Endothelial cell of umbilical vein (primary cell): Measurements from ENCODE around the gene RAB6B. TPM values are rescaled to one million over a fixed set of nuclear protein-coding genes. Genes with fewer than 3 reads are reported as not detected.

Experiments used
- BruUV-seq: library from RNA; stranded (reverse); fragments of 400-500 nt; replicated peaks from 2 replicates; lab custom pipeline; 2021; lab: Mats Ljungman, UMichigan
- CTCF ChIA-PET: fragments of 300-600, 350-600 bp; sonication (Branson Sonifier 250); formaldehyde crosslinking; loops from one replicate; lab custom pipeline; 2021; ENCODE audit warnings: antibody characterized with exemption, inconsistent platforms; lab: Charles Lee
- POLR2A ChIA-PET: fragments of 300-600, 350-600 bp; sonication (Branson Sonifier 250); formaldehyde crosslinking; loops from one replicate; lab custom pipeline; 2021; ENCODE audit warnings: antibody characterized with exemption, inconsistent platforms; lab: Charles Lee
- DNase-seq: peaks from one replicate; pipeline ENCODE4 v3.0.0-alpha.2; 2011; ENCODE audit warnings: low read depth, low spot score
- FAIRE-seq: peaks from 2 replicates; lab custom pipeline; 2011; peaks lifted over from hg19 to GRCh38; lab: Jason Lieb, UNC
- H2AFZ ChIP-seq: 2 replicates; pipeline ENCODE4 v1.6.0; 2012; ENCODE audit warnings: low read depth, low read length, control low read depth, inconsistent platforms
- H3K27ac ChIP-seq: 2 replicates; pipeline ENCODE4 v1.5.1; 2011; ENCODE audit warnings: low read depth, mild to moderate bottlenecking, control low read depth, low read length, moderate library complexity; ENCODE audit not compliant: insufficient read depth
- H3K27me3 ChIP-seq, 2 experiments: 2 replicates each; pipeline versions ENCODE4 v1.6.0 to v1.6.1; 2011; ENCODE audit warnings: low read length in 2 of 2, mixed read lengths in 1 of 2; ENCODE audit not compliant: control insufficient read depth in 2 of 2, insufficient read depth in 2 of 2
- H3K36me3 ChIP-seq, 2 experiments: 2 replicates in 1 of 2; 3 replicates in 1 of 2; pipeline ENCODE4 v1.5.1; 2011; ENCODE audit warnings: low read length in 2 of 2, mild to moderate bottlenecking in 1 of 2, moderate library complexity in 1 of 2; ENCODE audit not compliant: control insufficient read depth in 2 of 2, insufficient read depth in 2 of 2; ENCODE audit errors: extremely low read depth in 1 of 2
- H3K4me1 ChIP-seq: 3 replicates; pipeline ENCODE4 v1.5.1; 2011; ENCODE audit warnings: mild to moderate bottlenecking, low read length; ENCODE audit not compliant: control insufficient read depth, insufficient read depth; ENCODE audit errors: extremely low read depth
- H3K4me2 ChIP-seq: 2 replicates; pipeline ENCODE4 v1.6.1; 2011; ENCODE audit warnings: low read length, control low read depth, mixed read lengths; ENCODE audit not compliant: insufficient read depth
- H3K4me3 ChIP-seq, 3 experiments: fragments of 200-600 bp in 1 of 3; sonication (generic), shearing (Covaris generic) in 1 of 3; replicated peaks in 1 of 3; 2 replicates each; pipeline ENCODE4 v1.5.1; 2011 to 2016; ENCODE audit warnings: control low read depth in 3 of 3, low read length in 3 of 3, mild to moderate bottlenecking in 2 of 3, inconsistent platforms in 1 of 3, low read depth in 1 of 3, moderate library complexity in 1 of 3; ENCODE audit not compliant: insufficient read depth in 1 of 3
- H3K79me2 ChIP-seq: 2 replicates; pipeline ENCODE4 v1.6.0; 2012; ENCODE audit warnings: low read length, inconsistent platforms; ENCODE audit not compliant: control insufficient read depth, insufficient read depth
- H3K9ac ChIP-seq: replicated peaks from 2 replicates; pipeline ENCODE3; 2011; ENCODE audit warnings: low read length, control low read depth; ENCODE audit not compliant: insufficient read depth; ENCODE audit errors: extremely low read depth
- H3K9me1 ChIP-seq: replicated peaks from 3 replicates; pipeline ENCODE4 v1.6.0; 2011; ENCODE audit warnings: mild to moderate bottlenecking, low read length; ENCODE audit not compliant: control insufficient read depth, insufficient read depth; ENCODE audit errors: extremely low read depth
- H3K9me3 ChIP-seq: replicated peaks from 2 replicates; pipeline ENCODE4 v1.5.1; 2012; ENCODE audit warnings: low read length, inconsistent platforms; ENCODE audit not compliant: control insufficient read depth, insufficient read depth
- H4K20me1 ChIP-seq: replicated peaks from 2 replicates; pipeline ENCODE3; 2011; ENCODE audit warnings: mild to moderate bottlenecking, low read length; ENCODE audit not compliant: control insufficient read depth, insufficient read depth; ENCODE audit errors: extremely low read depth
- EZH2 ChIP-seq: IDR thresholded peaks from 2 replicates; pipeline ENCODE4 v1.6.1; 2012; ENCODE audit warnings: borderline replicate concordance, low read depth, mild to moderate bottlenecking, moderate library complexity, low read length, inconsistent platforms; ENCODE audit not compliant: severe bottlenecking
- FOS ChIP-seq: IDR thresholded peaks from 2 replicates; pipeline ENCODE4 v1.6.1; 2011; ENCODE audit warnings: mild to moderate bottlenecking, low read length, moderate library complexity, borderline replicate concordance; ENCODE audit not compliant: insufficient read depth
- GATA2 ChIP-seq: IDR thresholded peaks from 2 replicates; pipeline ENCODE4 v1.7.0; 2011; ENCODE audit warnings: low read depth, mild to moderate bottlenecking, moderate library complexity, mixed read lengths, low read length; ENCODE audit not compliant: insufficient read length, insufficient read depth
- JUN ChIP-seq: IDR thresholded peaks from 2 replicates; pipeline ENCODE4 v1.6.1; 2011; ENCODE audit warnings: borderline replicate concordance, low read depth; ENCODE audit not compliant: insufficient read length, insufficient read depth
- MYC ChIP-seq: IDR thresholded peaks from one replicate; pipeline ENCODE4 v1.6.1; 2011; ENCODE audit warnings: mild to moderate bottlenecking, low read depth, low read length
- POLR2A ChIP-seq: IDR thresholded peaks from 2 replicates; pipeline ENCODE4 v1.6.1; 2012; ENCODE audit warnings: low read depth, mild to moderate bottlenecking, control low read depth, low read length
- POLR2AphosphoS5 ChIP-seq: IDR thresholded peaks from 2 replicates; pipeline ENCODE4 v1.6.1; 2012; ENCODE audit warnings: low read depth, mild to moderate bottlenecking, control low read depth, low read length, moderate library complexity; ENCODE audit not compliant: insufficient read depth
- dilution Hi-C: fragments of 300-500 bp; cut with MboI; formaldehyde crosslinking; loops from one replicate; pipeline ENCODE4 v1.15.0; 2019; ENCODE audit warnings: low sequenced_read_pairs; ENCODE audit not compliant: extremely low pct_ligation_motif_present
- intact Hi-C: fragments of 100-400 bp; cut with micrococcal nuclease; formaldehyde crosslinking; loops from one replicate; pipeline ENCODE4 v1.10.0; 2022
- polyA plus RNA-seq, 4 experiments: library from polyadenylated mRNA; depleted of rRNA in 3 of 4; stranded (reverse) in 3 of 4; unstranded in 1 of 4; fragments of >200 nt; gene quantifications; 2 replicates each; pipeline versions ENCODE4 v1.2.1 to v1.2.3, GENCODE V29; 2011 to 2012; ENCODE audit warnings: missing spikeins in 1 of 4
- total RNA-seq: library from RNA; stranded (reverse); gene quantifications from 2 replicates; pipeline ENCODE4 v1.2.3, GENCODE V29; 2021
- TF ChIP-seq, protein P1 (sequence below), 2 donors: IDR thresholded peaks; 1 replicate in 1 of 2; 2 replicates in 1 of 2; pipeline ENCODE4 v1.5.1; 2011; ENCODE audit warnings: low read length in 2 of 2, mild to moderate bottlenecking in 2 of 2, moderate library complexity in 2 of 2, control low read depth in 1 of 2, inconsistent platforms in 1 of 2, low read depth in 1 of 2; ENCODE audit not compliant: insufficient read depth in 1 of 2; ENCODE audit errors: extremely low read depth in 1 of 2
- TF ChIP-seq, protein P2 (sequence below): IDR thresholded peaks from 2 replicates; pipeline ENCODE4 v1.6.1; 2011; ENCODE audit not compliant: insufficient read depth, insufficient read length

RAB6B gene
- total and polyA plus RNA-seq, 2 donors (not counting 3 experiments of a cell fraction or from before 2014, with no cell fraction given), result 1.7 to 6.7 TPM

DNA sequence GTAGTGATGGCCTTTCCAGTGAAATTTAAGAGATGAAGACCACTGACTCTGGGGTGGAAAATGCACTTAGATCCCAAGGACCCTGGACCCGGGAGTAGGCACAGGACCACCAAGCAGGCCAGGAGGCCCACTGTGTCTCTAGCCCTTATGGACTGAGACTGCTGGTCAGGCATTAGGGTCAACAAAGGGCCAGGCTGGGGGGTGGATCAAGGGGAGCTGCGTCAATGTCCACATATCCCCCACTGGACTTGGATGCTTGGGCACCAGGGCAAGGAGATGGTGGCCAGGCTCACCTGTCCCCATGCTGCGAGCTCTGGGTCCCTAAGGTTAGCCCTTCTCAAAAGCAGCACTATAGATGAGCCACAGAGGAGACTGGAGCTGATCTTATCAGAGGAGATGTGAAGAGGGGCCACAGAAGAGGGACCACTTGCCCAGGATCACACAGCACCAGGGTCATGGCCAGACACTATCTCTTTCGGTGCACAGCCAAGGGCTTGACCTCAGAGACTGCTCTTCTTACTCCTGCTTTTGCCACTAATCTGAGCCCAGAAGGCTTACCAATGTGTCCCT, 14.7 kb downstream of the RAB6B start:
- dilution Hi-C loops, result no loop called here
- POLR2A ChIA-PET, result no interaction called here
- Histone ChIP-seq H3K4me2 (no peak overlapping the region), H2AFZ (no peak overlapping the region), H3K4me1 (no peaks in the 10 kb centered on the region), H3K27me3 (peaks cover 0 to 4% of the 10 kb centered on the region in 2 experiments), H4K20me1 (no peaks in the 10 kb centered on the region), H3K9me1 (no peaks in the 10 kb centered on the region), H3K4me3 (no peak overlapping the region), H3K27ac (no peak overlapping the region), H3K36me3 (no peaks in the 10 kb centered on the region), H3K9me3 (no peaks in the 10 kb centered on the region), H3K9ac (no peak overlapping the region), H3K79me2 (no peaks in the 10 kb centered on the region)
- intact Hi-C loops, result no loop called here
- DNase-seq (no peak), FAIRE-seq (no peak)
- BruUV-seq, result no TSS peak
- TF ChIP-seq JUN (no peak), GATA2 (no peak), EZH2 (no peak), MYC (no peak), POLR2A (no peak), FOS (no peak), POLR2AphosphoS5 (no peak)
- TF ChIP-seq, protein P1, sequence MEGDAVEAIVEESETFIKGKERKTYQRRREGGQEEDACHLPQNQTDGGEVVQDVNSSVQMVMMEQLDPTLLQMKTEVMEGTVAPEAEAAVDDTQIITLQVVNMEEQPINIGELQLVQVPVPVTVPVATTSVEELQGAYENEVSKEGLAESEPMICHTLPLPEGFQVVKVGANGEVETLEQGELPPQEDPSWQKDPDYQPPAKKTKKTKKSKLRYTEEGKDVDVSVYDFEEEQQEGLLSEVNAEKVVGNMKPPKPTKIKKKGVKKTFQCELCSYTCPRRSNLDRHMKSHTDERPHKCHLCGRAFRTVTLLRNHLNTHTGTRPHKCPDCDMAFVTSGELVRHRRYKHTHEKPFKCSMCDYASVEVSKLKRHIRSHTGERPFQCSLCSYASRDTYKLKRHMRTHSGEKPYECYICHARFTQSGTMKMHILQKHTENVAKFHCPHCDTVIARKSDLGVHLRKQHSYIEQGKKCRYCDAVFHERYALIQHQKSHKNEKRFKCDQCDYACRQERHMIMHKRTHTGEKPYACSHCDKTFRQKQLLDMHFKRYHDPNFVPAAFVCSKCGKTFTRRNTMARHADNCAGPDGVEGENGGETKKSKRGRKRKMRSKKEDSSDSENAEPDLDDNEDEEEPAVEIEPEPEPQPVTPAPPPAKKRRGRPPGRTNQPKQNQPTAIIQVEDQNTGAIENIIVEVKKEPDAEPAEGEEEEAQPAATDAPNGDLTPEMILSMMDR (IDR thresholded peaks at IDR 0.05; ENCODE audit: extremely low read depth in 1 of 2, insufficient read depth in 1 of 2, low read depth in 1 of 2, low read length in 2 of 2), result no peak
- TF ChIP-seq, protein P2, sequence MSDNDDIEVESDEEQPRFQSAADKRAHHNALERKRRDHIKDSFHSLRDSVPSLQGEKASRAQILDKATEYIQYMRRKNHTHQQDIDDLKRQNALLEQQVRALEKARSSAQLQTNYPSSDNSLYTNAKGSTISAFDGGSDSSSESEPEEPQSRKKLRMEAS, result no peak
- CTCF ChIA-PET, result interaction anchor here (0.5 kb wide), 1 partner anchor 77 kb away, joined by 3 read pairs; no protein-coding TSS in a partner anchor
